ENCODE data around the gene BCLAF3.

BCLAF3 gene

DNA sequence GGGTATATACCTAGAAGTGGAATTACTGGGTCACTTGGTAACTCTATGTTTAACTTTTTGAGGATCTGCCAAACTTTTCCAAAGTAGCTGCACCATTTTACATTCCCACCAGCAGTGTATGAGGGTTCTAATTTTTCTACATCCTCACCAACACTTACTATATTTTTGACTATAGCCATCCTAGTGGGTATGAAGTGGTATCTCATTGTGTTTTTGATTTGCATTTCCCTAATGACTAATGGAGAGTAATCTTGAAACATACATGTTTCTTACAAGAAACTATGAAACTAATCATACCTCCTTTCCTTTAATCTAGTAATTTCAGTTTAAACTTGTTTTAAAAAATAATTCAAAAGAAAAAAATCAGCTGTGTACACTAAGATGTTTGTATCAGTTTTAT is 17.9 kb downstream of the BCLAF3 start:
- DNase-seq (ENCODE audit: low read depth, low spot score) = no peak
- TF ChIP-seq YY1 (IDR thresholded peaks at IDR 0.05; ENCODE audit: insufficient read depth, insufficient read length) = no peak
- no peak for TF ChIP-seq SUZ12 (IDR thresholded peaks at IDR 0.05; ENCODE audit: extremely low read depth, insufficient read depth, insufficient read length)
- no peak for TF ChIP-seq ZNF274 (IDR thresholded peaks at IDR 0.05; ENCODE audit: low read depth, low read length)
- H3K27me3 ChIP-seq (ENCODE audit: insufficient read depth, insufficient read length) = no peaks in the 10 kb centered on the region
- H3K4me3 ChIP-seq (ENCODE audit: insufficient read length, low read depth) = no peak overlapping the region
- H3K4me1 ChIP-seq (ENCODE audit: insufficient read depth, insufficient read length) = no peaks in the 10 kb centered on the region
- H3K9me3 ChIP-seq (ENCODE audit: insufficient read depth, low read length) = 0 out of 2 replicates have a peak, but pooled peaks cover 6% of the 10 kb centered on the region
- H3K9ac ChIP-seq (ENCODE audit: insufficient read length, low read depth) = no peak overlapping the region
- no peaks in the 10 kb centered on the region for H3K36me3 ChIP-seq (ENCODE audit: insufficient read depth, insufficient read length, low read length)

DNA sequence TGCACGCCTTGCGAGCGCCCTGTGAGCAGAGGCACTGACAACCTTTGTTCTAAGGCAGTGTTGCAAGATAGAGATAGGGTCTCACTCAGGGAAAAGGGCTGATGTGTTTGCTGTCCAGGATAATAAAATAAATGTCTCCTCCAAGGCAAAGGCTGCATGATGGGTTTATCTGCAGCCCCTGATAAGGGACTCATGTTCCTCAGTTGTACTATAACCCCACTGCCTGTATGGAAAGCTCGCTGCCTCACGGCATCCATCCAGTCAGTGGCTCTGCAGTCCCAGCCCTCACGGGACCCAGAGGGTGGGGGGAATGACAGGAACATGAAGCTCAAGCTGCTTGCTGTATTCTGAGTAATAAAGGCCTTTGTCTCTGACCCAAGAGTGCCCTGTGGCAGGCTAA is 22.6 kb downstream of the BCLAF3 start:
- H3K36me3 ChIP-seq (ENCODE audit: insufficient read depth, insufficient read length, low read length) = peaks cover 22% of the 10 kb centered on the region
- no peak for DNase-seq (ENCODE audit: low read depth, low spot score)
- no peak for TF ChIP-seq SUZ12 (IDR thresholded peaks at IDR 0.05; ENCODE audit: extremely low read depth, insufficient read depth, insufficient read length)
- TF ChIP-seq YY1 (IDR thresholded peaks at IDR 0.05; ENCODE audit: insufficient read depth, insufficient read length) = no peak
- no peak for TF ChIP-seq ZNF274 (IDR thresholded peaks at IDR 0.05; ENCODE audit: low read depth, low read length)
- no peaks in the 10 kb centered on the region for H3K4me1 ChIP-seq (ENCODE audit: insufficient read depth, insufficient read length)
- H3K9ac ChIP-seq (ENCODE audit: insufficient read length, low read depth) = no peak overlapping the region
- no peaks in the 10 kb centered on the region for H3K9me3 ChIP-seq (ENCODE audit: insufficient read depth, low read length)
- no peak overlapping the region for H3K4me3 ChIP-seq (ENCODE audit: insufficient read length, low read depth)
- no peaks in the 10 kb centered on the region for H3K27me3 ChIP-seq (ENCODE audit: insufficient read depth, insufficient read length)

DNA sequence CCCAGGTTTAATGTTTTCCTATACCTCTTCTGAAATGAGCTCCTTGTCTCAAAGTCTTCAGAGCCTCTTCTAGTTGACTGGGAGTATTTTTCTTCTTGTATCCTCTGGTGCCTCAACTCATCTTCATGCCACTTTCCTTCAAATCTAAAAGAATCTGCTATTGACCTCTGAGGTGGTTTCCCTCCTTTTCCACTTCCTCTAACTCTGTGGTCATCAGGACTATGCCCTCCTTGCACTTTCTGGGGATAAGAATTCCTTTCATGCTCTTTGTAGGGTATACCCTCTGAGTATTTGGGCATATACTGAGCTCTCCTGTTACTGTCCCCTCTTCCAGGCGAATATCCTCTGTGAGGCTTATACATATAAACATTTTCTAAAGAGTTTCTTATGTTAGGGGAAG is 24.8 kb downstream of the BCLAF3 start:
- H3K4me3 ChIP-seq (ENCODE audit: insufficient read length, low read depth) = no peak overlapping the region
- H3K27me3 ChIP-seq (ENCODE audit: insufficient read depth, insufficient read length) = no peaks in the 10 kb centered on the region
- peaks cover 22% of the 10 kb centered on the region for H3K36me3 ChIP-seq (ENCODE audit: insufficient read depth, insufficient read length, low read length)
- H3K4me1 ChIP-seq (ENCODE audit: insufficient read depth, insufficient read length) = no peaks in the 10 kb centered on the region
- TF ChIP-seq ZNF274 (IDR thresholded peaks at IDR 0.05; ENCODE audit: low read depth, low read length) = no peak
- no peak for TF ChIP-seq YY1 (IDR thresholded peaks at IDR 0.05; ENCODE audit: insufficient read depth, insufficient read length)
- no peak for TF ChIP-seq SUZ12 (IDR thresholded peaks at IDR 0.05; ENCODE audit: extremely low read depth, insufficient read depth, insufficient read length)
- H3K9ac ChIP-seq (ENCODE audit: insufficient read length, low read depth) = no peak overlapping the region
- H3K9me3 ChIP-seq (ENCODE audit: insufficient read depth, low read length) = no peaks in the 10 kb centered on the region
- no peak for DNase-seq (ENCODE audit: low read depth, low spot score)

DNA sequence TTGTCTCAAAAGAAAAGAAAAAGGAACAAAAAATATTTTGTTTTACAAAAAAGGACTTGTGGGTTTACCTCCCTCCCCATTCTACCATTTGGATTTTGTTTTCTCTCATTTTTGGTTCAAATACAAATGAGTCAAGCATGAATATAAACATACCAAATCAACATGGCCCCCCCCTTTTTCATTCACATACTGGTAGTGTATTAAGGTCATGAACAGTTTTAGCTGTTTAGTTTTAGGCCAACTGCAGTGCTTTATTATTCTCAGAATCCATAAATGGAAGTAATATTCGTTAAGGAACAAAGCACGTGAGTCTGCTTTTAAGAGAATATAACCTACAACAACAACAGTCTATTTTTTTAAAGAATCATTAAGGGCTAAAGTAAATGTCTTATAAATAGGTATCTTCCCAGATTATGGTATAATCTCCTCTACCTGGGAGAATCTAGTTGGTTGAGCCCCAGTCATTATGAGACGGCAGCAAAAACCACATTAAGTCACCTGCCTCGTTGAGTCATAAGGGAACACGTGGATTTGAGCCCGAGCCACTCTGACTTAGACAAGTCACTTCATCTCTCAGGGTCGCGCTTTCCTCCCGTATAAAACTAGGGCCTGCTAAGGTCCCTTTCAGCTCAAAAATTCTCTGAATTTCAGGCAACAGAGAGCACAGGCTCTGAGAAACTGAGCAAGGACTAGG is 26.7 kb downstream of the BCLAF3 start:
- Histone ChIP-seq H3K27me3 (ENCODE audit: insufficient read depth, insufficient read length) (no peaks in the 10 kb centered on the region), H3K4me1 (ENCODE audit: insufficient read depth, insufficient read length) (no peaks in the 10 kb centered on the region), H3K9ac (ENCODE audit: insufficient read length, low read depth) (no peak overlapping the region), H3K36me3 (ENCODE audit: insufficient read depth, insufficient read length, low read length) (peaks cover 22% of the 10 kb centered on the region), H3K9me3 (ENCODE audit: insufficient read depth, low read length) (no peaks in the 10 kb centered on the region), H3K4me3 (ENCODE audit: insufficient read length, low read depth) (no peak overlapping the region)
- no peak for TF ChIP-seq SUZ12 (IDR thresholded peaks at IDR 0.05; ENCODE audit: extremely low read depth, insufficient read depth, insufficient read length)
- TF ChIP-seq YY1 (IDR thresholded peaks at IDR 0.05; ENCODE audit: insufficient read depth, insufficient read length) = no peak
- no peak for DNase-seq (ENCODE audit: low read depth, low spot score)

DNA sequence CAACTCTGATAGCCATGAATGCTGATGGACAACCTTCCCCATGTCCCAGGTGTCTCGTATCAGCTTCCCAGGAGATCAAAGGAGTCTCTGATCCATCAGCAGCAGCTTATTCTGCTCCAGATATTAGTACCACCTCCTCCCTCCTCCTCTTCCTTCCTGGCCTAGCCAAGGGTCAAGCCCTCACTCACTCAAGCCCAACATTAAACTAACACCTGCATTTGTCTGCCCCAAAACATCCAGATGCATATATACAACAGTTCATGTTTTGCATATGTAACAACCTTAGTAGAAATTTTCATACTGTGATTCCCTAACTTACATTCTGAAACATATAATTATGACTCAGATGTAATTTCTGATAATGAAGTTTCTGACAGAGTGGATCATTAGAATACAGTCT is 29.9 kb downstream of the BCLAF3 start:
- H3K27me3 ChIP-seq (ENCODE audit: insufficient read depth, insufficient read length) = no peaks in the 10 kb centered on the region
- no peaks in the 10 kb centered on the region for H3K4me1 ChIP-seq (ENCODE audit: insufficient read depth, insufficient read length)
- H3K36me3 ChIP-seq (ENCODE audit: insufficient read depth, insufficient read length, low read length) = peaks cover 17% of the 10 kb centered on the region
- TF ChIP-seq SUZ12 (IDR thresholded peaks at IDR 0.05; ENCODE audit: extremely low read depth, insufficient read depth, insufficient read length) = no peak
- TF ChIP-seq YY1 (IDR thresholded peaks at IDR 0.05; ENCODE audit: insufficient read depth, insufficient read length) = no peak
- TF ChIP-seq ZNF274 (IDR thresholded peaks at IDR 0.05; ENCODE audit: low read depth, low read length) = no peak
- no peak overlapping the region for H3K4me3 ChIP-seq (ENCODE audit: insufficient read length, low read depth)
- no peaks in the 10 kb centered on the region for H3K9me3 ChIP-seq (ENCODE audit: insufficient read depth, low read length)
- no peak for DNase-seq (ENCODE audit: low read depth, low spot score)
- no peak overlapping the region for H3K9ac ChIP-seq (ENCODE audit: insufficient read length, low read depth)

DNA sequence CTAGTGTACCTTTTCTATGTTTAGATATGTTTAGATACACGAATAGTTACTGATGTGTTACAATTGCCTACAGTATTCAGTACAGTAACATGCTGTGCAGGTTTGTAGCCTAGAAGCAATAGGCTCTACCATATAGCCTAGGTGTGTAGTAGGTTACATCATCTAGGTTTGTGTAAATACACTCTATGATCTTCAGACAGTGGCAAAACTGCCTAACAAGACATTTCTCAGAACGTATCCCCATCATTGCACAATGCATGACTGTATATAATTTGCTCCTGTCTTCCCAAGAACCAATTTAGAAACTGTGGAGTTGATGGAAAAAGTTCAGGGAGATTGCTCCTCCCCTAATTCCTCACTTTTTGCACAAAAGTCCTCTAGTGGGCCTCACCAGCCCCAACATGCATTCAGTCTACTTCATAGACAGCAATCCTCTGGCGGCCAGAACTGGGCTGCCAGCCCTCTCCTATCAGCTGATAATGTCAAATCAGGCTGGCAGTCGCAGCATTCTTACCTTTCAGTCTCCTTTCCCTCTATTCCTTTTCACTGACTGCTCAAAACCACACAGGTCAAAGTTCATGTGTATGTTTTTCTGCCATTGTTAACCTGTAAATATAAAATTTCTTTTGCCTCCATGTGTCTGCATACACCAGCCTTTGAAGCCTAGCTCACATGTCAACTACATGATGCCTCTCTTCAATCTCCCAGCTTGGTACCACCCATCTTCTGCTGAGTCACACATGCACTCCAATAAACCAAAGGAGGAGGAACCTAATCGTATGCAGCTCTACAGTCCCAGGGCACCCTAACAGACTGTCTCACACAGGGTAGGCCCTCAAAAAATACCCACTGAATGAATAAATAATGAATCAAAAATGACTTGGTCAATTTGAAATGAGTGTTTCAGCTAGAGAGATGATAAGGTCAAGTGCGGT is 32.0 kb downstream of the BCLAF3 start:
- no peak for TF ChIP-seq YY1 (IDR thresholded peaks at IDR 0.05; ENCODE audit: insufficient read depth, insufficient read length)
- no peak for TF ChIP-seq SUZ12 (IDR thresholded peaks at IDR 0.05; ENCODE audit: extremely low read depth, insufficient read depth, insufficient read length)
- no peak for TF ChIP-seq ZNF274 (IDR thresholded peaks at IDR 0.05; ENCODE audit: low read depth, low read length)
- H3K4me1 ChIP-seq (ENCODE audit: insufficient read depth, insufficient read length) = no peaks in the 10 kb centered on the region
- no peak for DNase-seq (ENCODE audit: low read depth, low spot score)
- no peaks in the 10 kb centered on the region for H3K27me3 ChIP-seq (ENCODE audit: insufficient read depth, insufficient read length)
- peaks cover 3% of the 10 kb centered on the region for H3K36me3 ChIP-seq (ENCODE audit: insufficient read depth, insufficient read length, low read length)
- H3K4me3 ChIP-seq (ENCODE audit: insufficient read length, low read depth) = no peak overlapping the region
- no peaks in the 10 kb centered on the region for H3K9me3 ChIP-seq (ENCODE audit: insufficient read depth, low read length)
- H3K9ac ChIP-seq (ENCODE audit: insufficient read length, low read depth) = no peak overlapping the region

DNA sequence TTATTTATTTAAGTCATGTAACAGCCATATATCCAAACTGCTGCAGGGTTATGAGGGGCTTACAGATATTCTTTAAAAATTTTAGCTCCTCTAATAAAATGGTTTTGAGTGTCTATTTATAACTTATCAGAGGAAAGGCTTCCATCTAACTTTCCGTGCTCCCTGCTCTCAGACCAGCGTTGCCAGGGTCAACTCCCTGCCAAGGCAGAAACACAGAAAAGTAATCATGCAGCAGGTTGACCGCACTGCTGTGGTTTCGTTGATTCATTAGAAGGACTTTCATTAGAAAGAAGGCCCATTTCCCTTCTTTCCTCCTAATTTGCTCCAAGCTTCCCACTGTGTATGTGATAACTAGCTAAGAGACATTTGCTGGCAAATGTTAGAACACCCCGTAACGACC is 33.9 kb downstream of the BCLAF3 start:
- Histone ChIP-seq H3K4me3 (ENCODE audit: insufficient read length, low read depth) (no peak overlapping the region), H3K4me1 (ENCODE audit: insufficient read depth, insufficient read length) (no peaks in the 10 kb centered on the region), H3K27me3 (ENCODE audit: insufficient read depth, insufficient read length) (no peaks in the 10 kb centered on the region), H3K9me3 (ENCODE audit: insufficient read depth, low read length) (no peaks in the 10 kb centered on the region), H3K9ac (ENCODE audit: insufficient read length, low read depth) (no peak overlapping the region), H3K36me3 (ENCODE audit: insufficient read depth, insufficient read length, low read length) (peaks cover 7% of the 10 kb centered on the region)
- TF ChIP-seq YY1 (IDR thresholded peaks at IDR 0.05; ENCODE audit: insufficient read depth, insufficient read length) (no peak), ZNF274 (IDR thresholded peaks at IDR 0.05; ENCODE audit: low read depth, low read length) (no peak), SUZ12 (IDR thresholded peaks at IDR 0.05; ENCODE audit: extremely low read depth, insufficient read depth, insufficient read length) (no peak)
- no peak for DNase-seq (ENCODE audit: low read depth, low spot score)
